Limb (tissue), 2 donors: ENCODE results near the gene RTN4RL2.
A peak's percentile ranks its signal among the peaks of the same experiment; 100 is the strongest.

Source experiments
- DNase-seq, 2 donors: peaks; one replicate each; pipeline ENCODE4 v3.0.0-alpha.2; 2016; ENCODE audit errors: extremely low spot score in 2 of 2

RTN4RL2 gene

DNA sequence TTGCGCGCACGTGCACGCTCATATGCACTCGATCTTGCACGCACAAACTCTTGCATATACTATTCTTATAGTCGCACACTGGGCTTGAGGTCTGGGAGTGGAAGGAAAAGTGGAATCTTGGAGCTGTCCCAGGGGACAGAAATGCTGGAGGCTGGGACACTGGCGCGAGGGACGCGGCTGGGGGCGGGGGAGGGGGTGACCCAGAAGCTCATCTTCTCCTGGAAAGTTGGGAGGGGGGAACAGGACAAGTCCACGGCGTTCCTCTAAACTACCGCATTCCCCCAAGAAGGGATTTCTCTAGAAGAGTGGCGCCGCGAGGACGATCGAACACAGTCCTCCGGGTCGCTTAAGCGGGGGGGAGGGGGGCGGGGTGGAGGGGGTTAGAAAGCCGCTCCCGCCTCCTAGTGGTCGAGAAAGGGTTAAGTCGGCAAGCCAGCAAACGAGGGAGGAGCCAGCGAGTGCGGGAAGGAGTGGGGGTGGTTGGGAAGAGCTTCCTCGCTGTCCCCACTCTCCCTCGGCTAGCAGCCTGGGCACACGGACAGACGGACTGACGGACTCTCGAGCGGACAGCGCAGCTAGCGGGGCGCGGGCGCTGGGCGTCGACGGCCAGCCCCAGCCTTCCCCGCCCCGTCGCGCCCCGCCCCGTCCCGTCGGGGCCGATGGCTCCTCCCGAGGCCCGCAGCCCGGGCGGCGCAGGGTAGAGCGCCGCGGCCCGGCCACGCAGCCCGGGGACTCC lies at the start of gene RTN4RL2:
Gene RTN4RL2, plus strand, starts transcription at position 507 of the 736 bp plus-strand sequence. CDS start 338 bp downstream, outside the sequence.
- DNase-seq: peak; percentile 71 to 79

DNA sequence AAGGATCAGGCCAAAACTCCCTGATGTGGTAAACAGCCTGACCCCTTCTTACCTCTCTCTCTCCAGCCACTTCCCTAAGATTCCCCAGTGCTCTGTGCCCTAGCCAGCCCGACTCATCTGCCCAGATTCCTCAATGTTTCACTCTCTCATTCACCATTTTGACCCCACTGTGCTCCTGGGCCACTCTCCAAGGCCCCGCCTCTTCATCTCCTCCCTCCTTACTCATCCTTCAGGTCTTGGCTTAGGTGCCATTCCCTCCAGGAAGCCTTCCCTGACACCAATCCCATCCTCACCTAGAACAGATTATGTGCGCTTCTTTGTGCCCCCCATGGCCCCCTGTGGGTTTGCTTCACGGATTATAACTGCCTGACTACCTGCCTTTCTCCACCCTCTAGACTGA lies 46.6 kb upstream of the RTN4RL2 start:
- no peak for DNase-seq

DNA sequence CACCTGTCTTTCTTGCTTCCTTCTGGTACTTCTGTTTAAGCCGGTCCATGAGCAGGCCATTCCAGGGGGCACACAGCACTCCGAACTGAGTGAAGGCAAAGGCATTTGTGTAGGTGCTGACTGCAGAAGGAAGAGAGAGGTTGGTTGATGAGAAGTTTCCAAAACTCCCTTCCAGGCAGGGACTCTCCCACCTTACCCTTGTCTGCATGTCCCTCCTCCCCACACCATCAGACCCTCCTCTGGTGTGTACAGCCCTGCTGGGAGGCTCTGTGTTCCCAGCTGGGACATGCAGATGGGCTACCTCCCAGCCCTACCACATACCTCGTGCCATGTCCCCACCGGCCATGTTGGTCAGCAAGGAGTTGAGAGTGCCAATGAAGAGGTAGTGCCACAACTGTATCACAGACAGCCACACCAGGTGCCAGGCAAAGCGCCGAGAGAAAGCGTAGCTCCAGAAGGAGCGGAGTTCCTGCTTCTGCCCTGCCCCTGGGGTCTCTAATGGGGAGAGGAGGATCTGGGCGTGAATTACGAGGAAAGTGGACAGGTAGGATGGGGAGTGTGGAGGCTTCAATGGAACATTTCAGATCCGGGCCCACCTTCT lies 45.6 kb upstream of the RTN4RL2 start:
- no peak for DNase-seq

DNA sequence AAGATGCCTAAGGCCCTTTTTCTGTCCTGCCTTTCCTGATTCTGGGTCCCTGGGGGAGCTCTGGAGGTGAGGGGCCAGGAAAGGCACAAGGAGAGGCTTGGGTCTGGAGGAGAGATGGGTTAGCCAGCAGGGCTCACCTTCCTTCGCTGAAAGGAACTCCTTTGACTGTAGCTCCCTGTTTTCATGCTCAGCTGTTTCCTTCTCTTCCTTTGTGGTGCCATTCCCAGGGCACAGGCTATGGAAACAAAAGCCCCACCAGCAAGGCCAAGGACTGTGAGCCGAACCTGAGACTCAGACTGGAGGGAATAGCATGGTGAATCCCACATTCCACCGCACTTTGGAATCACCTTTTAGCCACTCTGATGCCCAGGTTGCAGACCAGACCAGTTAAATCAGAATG lies 43.9 kb upstream of the RTN4RL2 start:
- DNase-seq: no peak

DNA sequence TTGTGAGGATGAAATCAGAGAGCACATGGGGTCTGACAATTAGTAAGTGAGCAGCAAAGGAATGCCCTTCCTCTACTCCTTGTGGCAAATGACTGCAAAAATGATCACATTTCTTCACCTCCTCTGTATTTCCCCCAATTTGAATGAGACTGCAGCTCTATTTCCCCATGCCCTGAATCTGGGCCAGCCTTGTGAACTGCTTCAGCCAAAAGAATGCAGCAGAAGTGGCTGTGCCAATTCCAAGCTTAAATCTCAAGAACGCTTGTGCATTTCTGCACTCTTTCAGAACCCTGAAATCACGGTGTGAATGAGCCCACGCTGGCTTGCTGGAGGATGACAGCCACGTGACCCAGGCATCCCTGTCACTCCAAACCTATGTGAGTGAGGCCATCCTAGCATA lies 43.3 kb upstream of the RTN4RL2 start:
- no peak for DNase-seq

DNA sequence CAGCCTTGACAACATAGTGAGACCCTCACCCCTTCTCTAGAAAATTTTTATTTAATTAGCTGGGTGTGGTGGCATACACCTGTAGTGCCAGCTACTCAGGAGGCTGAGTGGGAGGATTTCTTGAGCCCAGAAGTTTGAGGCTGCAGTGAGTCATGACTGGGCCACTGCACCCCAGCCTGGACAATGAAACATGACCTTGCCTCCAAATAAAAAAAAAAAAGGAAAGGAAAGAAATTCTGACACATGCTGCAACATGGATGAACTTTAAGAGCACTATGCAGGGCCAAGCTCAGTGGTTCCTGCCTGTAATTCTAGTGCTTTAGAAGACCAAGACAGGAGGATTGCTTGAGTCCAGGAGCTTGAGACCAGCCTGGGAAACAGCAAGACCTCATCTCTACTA lies 42.2 kb upstream of the RTN4RL2 start:
- DNase-seq: no peak

DNA sequence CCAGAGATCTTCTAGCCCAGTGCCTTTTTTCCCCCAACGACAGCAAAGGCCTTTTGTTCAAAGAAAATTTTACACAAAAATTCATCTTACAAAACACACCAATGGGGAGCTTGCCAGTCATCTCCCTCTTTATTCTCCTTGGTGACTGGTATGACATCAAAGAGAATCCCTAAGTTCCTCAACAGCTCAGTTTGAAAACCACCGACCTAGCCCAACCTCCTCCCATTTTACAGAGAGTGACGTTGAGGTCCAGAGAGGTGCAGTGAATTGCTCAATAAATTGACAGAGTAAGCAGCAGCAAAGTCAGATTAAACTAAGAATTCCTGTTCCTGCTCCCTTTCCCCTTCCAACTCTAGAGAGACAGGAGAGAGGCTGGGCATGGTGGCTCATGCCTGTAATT lies 41.2 kb upstream of the RTN4RL2 start:
- no peak for DNase-seq

DNA sequence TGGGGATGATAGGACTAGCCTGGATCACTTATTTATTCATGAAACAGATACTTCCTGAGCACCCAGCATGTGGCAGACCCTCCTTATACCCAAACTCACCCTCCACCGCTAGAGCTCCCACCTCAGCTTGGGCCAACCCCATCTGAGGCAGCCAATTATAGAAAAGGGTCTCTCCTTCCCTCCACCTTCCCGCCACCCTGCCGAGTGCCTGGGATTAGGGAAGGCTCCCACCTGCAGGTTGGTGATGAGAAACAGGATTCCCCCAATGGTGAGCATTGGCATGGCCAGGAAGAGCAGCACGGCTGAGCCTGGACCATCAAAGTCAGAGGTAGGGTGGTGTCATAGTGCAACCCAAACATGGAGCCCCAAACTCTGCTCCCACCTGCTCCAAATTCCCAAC lies 39.3 kb upstream of the RTN4RL2 start:
- DNase-seq: no peak

DNA sequence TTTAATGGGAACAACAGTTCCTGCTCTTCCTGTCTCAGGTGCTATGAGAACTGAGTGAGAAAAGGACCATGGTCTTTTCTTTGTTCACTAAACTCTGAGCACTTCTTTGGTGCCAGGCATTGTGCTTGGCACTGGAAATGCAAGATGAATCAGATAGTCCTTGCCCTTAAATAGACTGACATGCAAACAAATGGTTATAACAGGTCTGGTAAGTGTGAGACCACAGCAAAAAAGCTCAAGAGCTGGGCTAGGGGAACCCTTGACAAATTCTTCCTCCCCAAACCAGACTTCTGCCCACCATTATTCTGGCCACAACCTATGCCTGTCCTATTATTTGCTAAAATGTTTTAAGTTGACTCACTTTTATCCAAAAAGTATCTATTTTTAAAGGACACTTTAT lies 38.5 kb upstream of the RTN4RL2 start:
- DNase-seq: no peak

DNA sequence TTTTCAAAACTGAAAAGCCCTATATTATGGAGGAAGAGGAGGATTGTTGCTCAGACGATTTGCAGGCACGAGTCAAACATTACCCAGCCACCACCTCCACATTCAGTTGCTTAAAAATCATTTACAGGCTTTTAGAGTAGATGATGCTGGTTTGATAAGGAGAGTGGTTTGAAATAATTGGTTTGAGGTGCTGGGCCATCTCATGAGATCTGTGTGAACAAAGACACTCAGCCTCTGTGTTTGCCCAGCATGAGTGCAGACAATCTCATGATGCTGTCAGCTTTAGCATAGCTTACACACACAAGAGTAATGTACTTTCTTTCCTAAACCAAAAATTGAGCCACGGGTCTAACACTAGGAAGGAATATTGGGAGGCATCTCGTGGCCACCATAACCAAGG lies 37.7 kb upstream of the RTN4RL2 start:
- no peak for DNase-seq

DNA sequence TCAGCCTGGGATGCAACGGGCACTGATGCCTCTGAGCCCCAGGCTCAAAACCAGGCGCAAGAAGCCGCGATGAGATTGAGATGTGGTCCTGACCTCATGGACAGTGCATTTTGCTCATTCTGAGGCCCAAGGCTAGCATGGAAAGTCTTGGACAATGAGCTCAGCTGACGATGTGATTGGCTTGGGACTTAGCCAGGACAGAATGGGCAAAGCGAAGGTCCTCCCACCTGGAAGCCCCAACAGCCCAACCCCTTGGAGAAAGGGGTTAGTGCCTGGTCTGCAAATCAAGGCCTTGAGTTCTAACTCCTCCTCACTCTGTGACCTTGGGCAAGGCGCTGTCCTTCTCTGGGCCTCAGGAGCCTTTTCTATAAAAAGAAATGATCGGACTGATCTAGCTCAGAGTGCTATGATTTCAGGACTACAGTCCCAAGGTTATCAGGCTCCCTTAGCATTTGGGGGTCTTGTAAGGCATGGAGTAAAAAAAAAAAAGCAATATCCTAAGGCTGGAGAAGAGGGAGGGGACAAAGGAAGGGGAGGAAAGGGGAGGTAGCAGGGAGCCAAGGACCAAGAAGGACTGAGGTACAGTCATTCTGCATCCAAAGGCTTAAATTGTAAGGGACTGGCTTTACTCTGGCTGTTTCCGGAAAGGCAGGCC lies 36.1 kb upstream of the RTN4RL2 start:
- DNase-seq: no peak

DNA sequence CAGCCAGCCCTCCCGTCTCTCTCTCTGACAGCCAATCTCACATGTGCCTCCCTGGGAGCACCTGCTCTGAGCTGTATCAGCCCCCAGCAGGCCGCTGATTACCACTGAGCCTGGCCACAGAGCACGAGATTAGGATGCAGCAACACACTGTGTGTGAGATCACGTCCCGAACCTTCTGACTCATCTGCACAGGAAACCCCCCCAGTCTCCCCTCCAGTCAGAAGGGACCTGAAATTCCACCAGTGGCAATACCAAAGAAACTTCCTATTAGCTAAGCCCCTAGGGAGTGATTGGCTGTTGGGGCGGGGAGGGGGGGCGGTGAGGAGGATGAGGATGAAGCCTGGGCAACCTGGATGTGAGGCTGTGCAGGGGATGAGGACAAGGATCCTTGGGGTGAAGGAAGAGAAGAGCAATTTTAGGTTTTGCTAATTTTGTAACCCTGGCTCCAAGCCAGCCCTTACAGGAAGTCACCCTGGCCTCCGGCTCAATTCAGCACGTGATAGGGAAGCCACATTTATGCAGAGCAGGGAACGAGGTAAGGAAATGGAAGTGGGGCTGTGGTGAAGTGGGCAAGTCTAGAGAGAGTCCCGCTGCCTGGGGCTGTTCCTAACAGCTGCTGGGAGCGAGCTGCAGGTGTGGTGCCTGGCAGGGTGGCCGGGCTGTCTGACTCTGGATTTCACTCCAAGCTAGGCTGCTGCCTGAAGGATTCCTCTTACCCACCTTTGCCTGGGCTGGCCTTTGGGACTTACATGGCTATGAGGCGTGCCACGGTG lies 35.4 kb upstream of the RTN4RL2 start:
- DNase-seq: peak; percentile 25 to 51

DNA sequence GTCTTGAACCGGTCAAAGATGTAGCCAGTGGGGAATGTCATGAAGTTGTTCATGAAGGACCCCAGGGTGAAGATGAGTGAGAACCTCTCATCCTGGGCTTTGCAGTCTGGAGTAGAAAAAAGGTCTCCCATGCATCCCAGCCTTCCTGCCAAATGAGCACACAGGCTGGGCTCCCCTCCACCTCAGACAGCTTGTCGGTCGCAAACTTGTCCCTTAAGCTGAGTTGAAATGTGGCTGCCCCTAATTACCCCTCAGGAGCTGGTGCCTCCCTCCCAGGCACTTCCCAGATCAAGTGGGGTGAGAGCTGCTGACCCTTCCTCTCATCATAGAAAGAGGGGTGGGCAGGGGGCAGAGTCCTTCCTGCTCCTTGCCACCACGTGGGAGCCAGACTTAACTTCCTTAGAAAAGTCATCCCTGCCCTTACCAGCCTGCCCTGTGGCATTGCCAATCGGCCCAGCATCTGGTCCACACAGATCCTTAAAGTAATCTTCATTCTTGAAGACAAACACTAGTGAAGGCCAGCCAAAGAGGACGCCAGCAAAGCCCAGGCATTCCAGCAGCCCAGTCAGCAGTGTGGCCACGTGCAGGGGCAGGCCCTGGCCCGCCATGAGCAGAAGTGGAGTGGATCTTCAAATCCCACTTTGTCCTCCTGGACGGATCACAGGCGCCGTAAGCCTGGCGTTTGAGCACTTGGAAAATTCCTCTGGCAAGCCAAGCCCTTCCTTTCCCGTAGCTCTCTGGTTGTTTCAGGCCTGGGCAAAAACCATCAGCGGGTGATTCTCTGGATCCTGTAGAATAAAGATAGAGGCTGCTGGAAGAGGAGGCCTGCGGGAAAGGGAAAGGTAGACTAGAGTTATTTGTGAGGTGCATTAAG lies 34.5 kb upstream of the RTN4RL2 start:
- DNase-seq: peak; percentile 37 to 40

DNA sequence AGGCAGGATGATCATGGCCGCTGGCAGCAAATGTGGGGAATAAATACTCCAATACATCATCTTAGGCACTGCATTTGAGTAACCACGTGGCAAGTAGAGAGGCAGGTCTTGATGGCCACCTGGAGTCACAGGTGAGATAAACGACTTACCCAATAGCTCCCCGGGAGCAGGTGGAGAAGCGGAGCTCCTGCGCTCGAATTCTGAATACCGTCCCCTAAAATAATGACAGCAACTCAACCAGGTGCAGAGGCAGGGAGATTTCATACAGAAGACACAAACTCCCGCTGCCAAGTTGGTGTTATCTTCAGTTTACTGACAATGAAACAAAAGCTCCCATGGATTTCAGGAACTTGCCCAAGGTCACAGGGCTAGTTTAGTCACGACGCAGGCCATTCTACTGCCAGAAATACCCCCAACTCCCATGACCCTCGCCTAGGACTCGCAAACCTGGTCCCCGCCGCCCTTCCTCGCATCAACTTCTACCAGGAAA lies 33.8 kb upstream of the RTN4RL2 start:
- DNase-seq: no peak

DNA sequence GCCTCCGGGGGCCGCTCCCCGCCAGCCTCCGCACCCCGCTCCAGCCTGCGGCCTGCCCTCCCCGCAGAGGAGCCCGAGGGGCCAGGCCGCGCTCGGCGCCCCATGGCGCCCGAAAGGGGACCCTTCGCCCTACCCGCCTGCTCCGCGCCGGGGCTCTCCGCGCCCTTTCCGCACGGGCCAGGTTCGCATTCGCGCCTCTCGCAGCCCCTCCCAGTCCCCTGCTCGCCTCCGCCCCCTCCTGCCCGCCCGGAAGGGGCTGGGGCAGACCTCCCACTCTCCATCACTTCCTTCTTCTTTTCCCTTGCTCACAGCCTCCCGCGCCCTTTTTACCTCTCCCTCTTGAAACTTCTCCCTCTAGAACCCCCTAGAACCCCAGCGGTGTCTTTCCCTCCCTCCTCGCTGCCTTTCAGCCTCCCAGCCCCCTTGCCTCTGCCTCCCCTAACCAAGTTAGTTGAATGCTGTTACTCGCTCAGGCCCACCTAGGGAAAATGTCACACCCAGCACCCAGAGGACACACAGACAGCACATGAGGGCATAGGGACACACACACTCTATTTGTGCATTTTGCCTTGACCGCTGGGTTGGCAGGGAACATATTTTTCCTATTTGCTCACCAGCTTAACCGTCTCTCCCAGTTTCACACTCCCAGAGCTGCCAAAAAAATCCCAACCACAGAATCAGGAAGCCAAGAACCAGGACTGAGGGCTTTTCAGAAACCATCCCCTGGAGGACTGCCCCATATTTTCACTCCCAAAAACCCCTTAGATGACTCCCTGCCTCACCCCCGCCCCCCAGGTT lies 33.2 kb upstream of the RTN4RL2 start, which contains the start of gene SLC43A3:
Gene SLC43A3, minus strand, starts transcription at position 193 of the 798 bp plus-strand sequence. CDS start 949 bp downstream, outside the sequence.
- peak; percentile 84 for DNase-seq

DNA sequence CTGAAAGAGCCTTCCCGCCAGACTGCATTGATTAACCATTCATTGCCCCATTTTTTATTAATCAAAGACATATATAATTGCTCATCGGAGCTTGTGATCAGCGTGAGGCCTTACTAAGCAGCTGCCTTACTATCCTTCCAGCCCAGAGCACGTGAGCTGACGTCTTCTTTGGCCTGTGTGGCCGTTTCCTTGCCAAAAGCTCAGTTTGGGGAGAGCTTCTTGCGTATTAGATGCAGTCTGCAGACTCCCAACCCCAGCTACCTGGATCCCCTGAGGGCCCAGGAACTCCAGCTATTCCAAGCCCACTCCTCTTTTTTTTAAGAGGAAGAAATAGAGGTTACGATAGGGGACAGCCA lies 32.6 kb upstream of the RTN4RL2 start:
- peak in 1 of 2 donors; percentile 74 for DNase-seq

DNA sequence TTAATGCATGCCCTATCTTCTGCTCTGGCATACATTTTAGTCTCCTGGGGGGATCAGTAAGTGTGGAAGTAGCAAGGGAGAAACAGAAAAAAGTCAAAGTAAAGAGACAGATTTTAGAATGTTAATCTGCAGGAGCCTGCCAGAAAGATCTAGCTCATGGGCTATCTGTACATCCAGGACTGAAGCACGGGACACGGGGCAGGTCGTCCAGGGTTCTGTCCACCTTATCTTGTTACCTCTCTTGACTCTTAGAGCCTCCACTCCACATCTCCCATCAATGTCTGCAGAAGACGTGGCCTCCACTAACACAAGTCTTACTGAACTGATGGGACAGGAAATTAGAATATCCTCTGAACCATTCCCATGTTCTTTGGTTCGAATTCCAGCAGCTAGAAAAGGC lies 31.7 kb upstream of the RTN4RL2 start:
- no peak for DNase-seq

DNA sequence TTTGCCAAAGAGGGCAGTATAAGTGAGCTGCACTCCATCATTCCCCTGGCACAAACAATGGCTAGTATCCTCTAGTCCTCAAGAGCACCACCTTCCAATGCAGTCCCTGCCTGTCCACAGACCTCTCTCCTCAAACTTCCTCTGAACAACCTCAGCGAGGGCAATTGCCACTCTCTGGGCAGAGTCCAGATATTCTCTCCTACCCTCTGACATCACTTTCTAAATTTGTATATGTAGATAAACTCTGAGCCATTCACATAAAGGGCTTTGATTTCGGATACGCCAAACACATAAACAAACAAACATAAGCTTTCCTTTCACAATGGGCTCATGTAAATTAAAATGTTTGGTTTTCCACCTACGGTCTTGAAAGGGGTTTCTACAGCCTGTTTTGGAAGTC lies 30.4 kb upstream of the RTN4RL2 start:
- DNase-seq: no peak

DNA sequence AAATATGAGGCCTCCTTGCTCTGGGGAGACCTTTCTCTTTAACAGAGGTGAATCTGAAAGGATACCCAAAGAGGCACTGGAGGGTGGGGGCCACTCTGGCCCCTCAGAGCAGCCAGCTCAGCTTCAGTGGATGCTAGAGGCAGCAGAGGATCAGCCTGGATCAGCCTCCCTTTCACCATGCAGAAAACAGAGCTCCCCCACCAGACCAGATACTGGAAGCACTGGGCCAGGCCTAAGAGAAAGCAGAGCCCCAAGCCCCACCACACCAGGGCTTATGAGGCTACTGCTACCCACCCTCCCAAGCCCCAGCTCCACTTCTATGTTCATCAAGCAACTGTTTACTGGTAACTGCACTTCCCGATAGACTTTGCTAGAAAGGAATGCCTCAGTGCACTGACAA lies 29.4 kb upstream of the RTN4RL2 start:
- DNase-seq: no peak

DNA sequence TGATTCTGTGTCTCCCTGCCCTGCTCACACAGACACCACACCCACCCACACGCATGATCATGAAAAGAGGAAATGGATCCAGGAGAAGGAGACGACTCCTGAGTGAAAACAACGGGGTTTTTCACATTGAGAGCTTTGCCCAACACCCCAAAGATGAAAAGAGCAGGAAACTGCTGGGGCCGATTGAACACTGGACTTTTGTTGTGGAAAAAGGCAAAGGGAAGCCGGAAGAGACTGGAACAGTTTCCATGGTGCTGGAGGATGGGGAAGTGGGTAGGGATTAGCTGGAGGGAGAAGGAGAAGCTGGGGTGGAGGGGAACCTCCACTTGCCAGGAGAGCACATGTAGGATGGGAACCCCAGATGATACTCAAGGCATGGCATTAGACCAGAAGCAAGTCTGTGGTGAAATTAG lies 28.2 kb upstream of the RTN4RL2 start:
- no peak for DNase-seq
